HG03135 (cell line): Measurements from ENCODE around the gene ARPP19.
"Not testable (repeated sequence)": the region's sequence is repeated elsewhere in the genome, so short reads cannot be mapped to it uniquely, and the experiment has no call there.

ENCODE experiments used
- ATAC-seq: cut with Tn5 transposase; IDR thresholded peaks from one replicate; pipeline ENCODE4 v1.9.1; 2021; ENCODE audit warnings: mild to moderate bottlenecking, moderate library complexity; ENCODE audit not compliant: unreplicated experiment

The ARPP19 gene

DNA sequence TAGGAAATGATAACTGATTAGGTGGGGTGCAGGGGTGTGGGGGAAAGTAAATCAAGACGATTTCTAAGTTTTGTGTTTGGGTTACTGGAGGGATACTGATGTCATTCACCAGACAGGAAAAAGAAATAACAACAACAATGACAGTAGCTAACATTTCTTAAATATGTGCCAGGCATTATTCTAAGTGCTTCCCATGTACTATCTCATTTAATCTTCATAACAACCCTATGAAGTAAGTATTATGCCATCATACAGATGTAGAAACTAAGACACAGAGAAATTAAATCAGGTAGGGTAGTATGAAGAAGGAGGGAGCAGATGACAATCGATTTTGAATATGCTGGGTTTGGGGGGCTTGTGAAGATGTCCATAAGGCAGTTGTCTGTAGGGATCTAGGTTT is 53.5 kb downstream of the ARPP19 start:
- no peak for ATAC-seq

DNA sequence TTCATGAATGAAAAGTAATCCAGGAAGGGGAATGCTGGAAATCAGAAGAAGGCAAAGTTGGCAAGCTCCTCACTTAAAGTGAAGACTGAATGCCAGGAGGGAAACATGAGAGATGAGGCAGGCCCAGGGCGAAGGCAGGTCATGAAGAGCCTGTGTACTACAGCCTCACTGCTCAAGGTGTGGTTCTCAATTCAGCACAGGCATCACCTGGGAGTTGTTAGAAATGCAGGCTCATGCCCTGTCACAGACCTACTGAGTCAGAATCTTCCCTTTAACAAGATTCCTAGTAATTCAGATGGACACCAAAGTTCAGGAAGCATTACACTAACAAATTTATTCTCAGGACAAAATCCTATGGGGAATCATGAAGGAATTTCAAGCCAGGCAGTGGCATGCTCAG is 54.3 kb downstream of the ARPP19 start:
- no peak for ATAC-seq

GRCh38 chr15:52512869-52513268 is 56.0 kb downstream of the ARPP19 start:
- not testable (repeated sequence) for ATAC-seq

DNA sequence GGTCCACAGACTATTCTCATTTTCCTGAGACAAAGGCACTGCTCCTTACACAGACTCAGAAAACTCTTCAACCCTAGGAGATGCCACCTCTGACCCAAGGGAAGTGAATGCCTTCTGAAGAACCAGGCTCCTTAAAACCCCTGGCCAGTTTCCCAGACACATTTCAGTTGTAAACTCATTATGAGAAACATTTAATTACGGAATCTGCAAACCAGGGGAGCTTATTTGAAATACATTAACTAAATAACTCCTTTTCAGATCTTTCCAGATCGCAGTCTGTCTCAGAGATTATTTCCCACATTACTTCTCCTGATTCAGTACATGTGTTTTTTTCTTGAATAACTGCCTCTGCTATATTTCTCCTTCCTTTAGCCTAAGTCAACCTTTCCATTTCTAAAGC is 57.7 kb downstream of the ARPP19 start:
- ATAC-seq = no peak

- no peak for ATAC-seq
Measured at GRCh38 chr15:52509500-52510245, 59.2 kb downstream of the ARPP19 start.

DNA sequence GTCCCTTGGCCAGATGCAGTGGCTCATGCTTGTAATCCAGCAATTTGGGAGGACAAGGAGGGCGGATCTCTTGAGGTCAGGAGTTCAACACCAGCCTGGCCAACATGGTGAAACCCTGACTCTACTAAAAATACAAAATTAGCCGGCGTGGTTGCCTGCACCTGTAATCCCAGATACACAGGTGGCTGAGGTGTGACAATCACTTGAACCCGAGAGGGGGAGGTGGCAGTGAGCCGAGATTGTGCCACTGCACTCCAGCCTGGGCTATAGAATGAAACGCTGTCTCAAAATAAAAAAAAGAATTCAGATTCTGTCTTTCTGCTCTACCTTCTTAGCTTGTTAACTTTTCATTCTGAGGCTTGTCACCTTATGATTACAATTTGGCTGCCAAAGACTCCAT is 62.3 kb downstream of the ARPP19 start:
- no peak for ATAC-seq

GRCh38 chr15:52505151-52505550 is 63.7 kb downstream of the ARPP19 start:
- ATAC-seq = no peak

DNA sequence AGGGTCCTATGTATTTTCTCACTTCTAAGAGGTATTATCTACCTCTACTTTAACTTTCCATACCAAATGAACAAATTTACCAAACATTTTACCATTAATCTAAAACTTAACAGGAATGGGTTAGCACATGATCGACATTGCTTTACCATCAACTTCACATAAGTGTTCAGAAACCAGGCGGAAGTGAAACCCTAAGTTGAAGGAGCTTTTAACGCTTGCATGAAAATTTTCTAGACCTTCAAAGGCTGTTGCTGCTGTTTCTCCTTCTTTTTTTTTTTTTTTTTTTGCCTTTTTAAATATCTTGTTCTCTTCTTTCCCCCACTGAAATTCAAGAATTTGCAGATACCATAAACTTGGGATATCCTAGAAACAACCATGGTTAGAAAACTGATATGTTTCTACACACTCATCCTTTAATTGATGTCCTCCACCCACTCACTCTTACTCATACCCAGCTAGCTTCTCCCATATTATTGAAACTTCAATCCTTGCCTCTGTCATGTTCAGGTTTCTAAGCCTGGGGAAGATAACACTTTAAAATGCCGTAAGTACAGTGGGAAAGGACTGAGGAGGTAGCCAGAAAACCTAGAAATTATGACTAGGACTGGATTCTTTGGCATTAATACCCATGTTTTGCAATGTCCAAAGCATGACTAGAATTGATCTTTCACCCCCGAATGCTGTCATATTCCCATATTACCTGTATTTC is 64.9 kb downstream of the ARPP19 start:
- no peak for ATAC-seq

GRCh38 chr15:52502608-52503007 is 66.2 kb downstream of the ARPP19 start:
- ATAC-seq = no peak

GRCh38 chr15:52499506-52499905 is 69.3 kb downstream of the ARPP19 start:
- ATAC-seq = no peak

DNA sequence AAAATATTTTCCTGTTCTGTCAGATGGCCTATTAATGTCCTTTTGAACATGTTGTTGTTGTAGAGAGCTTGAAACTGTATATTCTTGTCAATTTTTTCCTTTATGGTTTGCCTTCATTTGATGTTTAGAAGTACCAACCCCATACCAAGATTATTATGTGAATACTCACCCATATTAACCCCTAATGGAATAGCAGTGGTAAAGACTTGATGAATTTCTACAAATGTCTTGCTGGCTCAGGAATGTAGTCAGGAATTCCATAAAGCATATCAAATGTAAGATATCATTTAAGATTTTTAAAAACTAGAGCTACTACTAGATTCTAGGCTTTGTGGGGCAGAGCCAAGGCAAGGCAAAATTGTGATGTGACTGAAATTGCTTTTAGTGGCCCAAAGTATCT is 70.1 kb downstream of the ARPP19 start:
- no peak for ATAC-seq
